Liver (tissue), 9 donors: Measurements from ENCODE around the gene DES. TPM values are rescaled to one million over a fixed set of nuclear protein-coding genes. Genes with fewer than 3 reads are reported as not detected.

ENCODE experiments used
- DNase-seq: peaks from one replicate; pipeline ENCODE4 v3.0.0-alpha.2; 2017; ENCODE audit warnings: low spot score
- H3K27ac ChIP-seq, 2 donors: one replicate each; pipeline ENCODE4 v1.7.0; 2013; ENCODE audit warnings: inconsistent platforms in 2 of 2, low read length in 2 of 2, control low read depth in 1 of 2, low read depth in 1 of 2, mild to moderate bottlenecking in 1 of 2
- H3K27me3 ChIP-seq, 4 donors: one replicate each; pipeline versions ENCODE4 v1.6.1 to v1.7.0; 2013; ENCODE audit warnings: low read length in 3 of 4, inconsistent platforms in 1 of 4, mild to moderate bottlenecking in 1 of 4, moderate library complexity in 1 of 4; ENCODE audit not compliant: control insufficient read depth in 4 of 4, insufficient read depth in 4 of 4
- H3K36me3 ChIP-seq, 4 donors: one replicate each; pipeline versions ENCODE4 v1.6.1 to v1.7.0; 2013; ENCODE audit warnings: low read length in 3 of 4, mild to moderate bottlenecking in 3 of 4, low read depth in 1 of 4, moderate library complexity in 1 of 4; ENCODE audit not compliant: control insufficient read depth in 4 of 4, insufficient read depth in 3 of 4
- H3K4me1 ChIP-seq, 4 donors: one replicate each; pipeline versions ENCODE4 v1.6.1 to v1.7.0; 2013; ENCODE audit warnings: low read length in 3 of 4, mild to moderate bottlenecking in 3 of 4, moderate library complexity in 1 of 4; ENCODE audit not compliant: control insufficient read depth in 4 of 4, insufficient read depth in 4 of 4
- H3K4me3 ChIP-seq, 3 donors: one replicate each; pipeline versions ENCODE4 v1.6.1 to v1.7.0; 2013; ENCODE audit warnings: low read length in 3 of 3, control low read depth in 1 of 3, low read depth in 1 of 3, mild to moderate bottlenecking in 1 of 3
- H3K9ac ChIP-seq, 2 donors: one replicate each; pipeline ENCODE4 v1.7.0; 2013; ENCODE audit warnings: low read length in 2 of 2, mild to moderate bottlenecking in 2 of 2, moderate library complexity in 2 of 2, control low read depth in 1 of 2, low read depth in 1 of 2
- H3K9me3 ChIP-seq, 4 donors: one replicate each; pipeline versions ENCODE4 v1.6.1 to v1.7.0; 2013; ENCODE audit warnings: low read length in 3 of 4; ENCODE audit not compliant: control insufficient read depth in 4 of 4
- CTCF ChIP-seq: fragments of 150-350 bp; IDR thresholded peaks from 2 replicates; pipeline ENCODE4 v1.5.1; 2017; ENCODE audit warnings: improper control_type of control experiment, low read depth, low read length; ENCODE audit not compliant: missing input control
- EGR1 ChIP-seq, 2 donors: IDR thresholded peaks; 2 replicates each; pipeline ENCODE4 v1.6.1; 2016 to 2018; ENCODE audit warnings: antibody characterized with exemption in 2 of 2, low read depth in 2 of 2
- FOXA2 ChIP-seq: IDR thresholded peaks from 2 replicates; pipeline ENCODE4 v1.6.1; 2016; ENCODE audit warnings: antibody characterized with exemption
- GABPA ChIP-seq, 2 donors: IDR thresholded peaks in 1 of 2; conservative IDR thresholded peaks in 1 of 2; 2 replicates each; pipeline ENCODE4 v1.6.1; 2016; ENCODE audit warnings: antibody characterized with exemption in 2 of 2, mild to moderate bottlenecking in 1 of 2, moderate library complexity in 1 of 2
- JUND ChIP-seq, 2 donors: IDR thresholded peaks; 2 replicates each; pipeline ENCODE4 v1.6.1; 2016; ENCODE audit warnings: antibody characterized with exemption in 2 of 2
- MAX ChIP-seq: IDR thresholded peaks from 2 replicates; pipeline ENCODE4 v1.6.1; 2016; ENCODE audit warnings: antibody characterized with exemption
- NR2F2 ChIP-seq: IDR thresholded peaks from 2 replicates; pipeline ENCODE4 v1.6.1; 2016; ENCODE audit warnings: antibody characterized with exemption
- RAD21 ChIP-seq, 2 donors: IDR thresholded peaks; 2 replicates each; pipeline ENCODE4 v1.6.1; 2016; ENCODE audit warnings: antibody characterized with exemption in 2 of 2, mild to moderate bottlenecking in 2 of 2
- SP1 ChIP-seq: IDR thresholded peaks from 2 replicates; pipeline ENCODE4 v1.6.1; 2018; ENCODE audit warnings: antibody characterized with exemption, mild to moderate bottlenecking
- YY1 ChIP-seq: IDR thresholded peaks from 2 replicates; pipeline ENCODE4 v1.6.1; 2016; ENCODE audit warnings: antibody characterized with exemption, mild to moderate bottlenecking
- WGBS: extraction: QIAGEN DNeasy Blood & Tissue Kit; methylation state at CpG from one replicate; pipeline ENCODE4 v1.1.7; 2013; 5-methylcytosine and 5-hydroxymethylcytosine counted together
- polyA plus RNA-seq, 2 donors: library from polyadenylated mRNA; stranded (reverse) in 1 of 2; unstranded in 1 of 2; fragments of 200-250 nt in 1 of 2; fragments of >200 nt in 1 of 2; fragmentation: Nextera tagmentation in 1 of 2; extraction: Ambion mirVana in 1 of 2; gene quantifications; one replicate each; pipeline versions ENCODE4 v1.2.1 to v1.2.3, GENCODE V29; 2013 to 2015
- total RNA-seq, 2 donors: library from RNA; depleted of rRNA; stranded (reverse); fragments of >200 nt; gene quantifications; one replicate each; pipeline ENCODE4 v1.2.3, GENCODE V29; 2014
- TF ChIP-seq, protein P1 (sequence below): IDR thresholded peaks from 2 replicates; pipeline ENCODE4 v1.6.1; 2016; ENCODE audit warnings: antibody characterized with exemption, mild to moderate bottlenecking
- TF ChIP-seq, protein P2 (sequence below): IDR thresholded peaks from 2 replicates; pipeline ENCODE4 v1.6.1; 2016; ENCODE audit warnings: antibody characterized with exemption
- donor health status: healthy.
- donor health status: healthy.
- donor health status: healthy.
- donor health status: healthy.
- donor health status: healthy.

The DES gene
- total and polyA plus RNA-seq, 4 donors = 0.15 to 50.0 (median 3.2) TPM

DNA sequence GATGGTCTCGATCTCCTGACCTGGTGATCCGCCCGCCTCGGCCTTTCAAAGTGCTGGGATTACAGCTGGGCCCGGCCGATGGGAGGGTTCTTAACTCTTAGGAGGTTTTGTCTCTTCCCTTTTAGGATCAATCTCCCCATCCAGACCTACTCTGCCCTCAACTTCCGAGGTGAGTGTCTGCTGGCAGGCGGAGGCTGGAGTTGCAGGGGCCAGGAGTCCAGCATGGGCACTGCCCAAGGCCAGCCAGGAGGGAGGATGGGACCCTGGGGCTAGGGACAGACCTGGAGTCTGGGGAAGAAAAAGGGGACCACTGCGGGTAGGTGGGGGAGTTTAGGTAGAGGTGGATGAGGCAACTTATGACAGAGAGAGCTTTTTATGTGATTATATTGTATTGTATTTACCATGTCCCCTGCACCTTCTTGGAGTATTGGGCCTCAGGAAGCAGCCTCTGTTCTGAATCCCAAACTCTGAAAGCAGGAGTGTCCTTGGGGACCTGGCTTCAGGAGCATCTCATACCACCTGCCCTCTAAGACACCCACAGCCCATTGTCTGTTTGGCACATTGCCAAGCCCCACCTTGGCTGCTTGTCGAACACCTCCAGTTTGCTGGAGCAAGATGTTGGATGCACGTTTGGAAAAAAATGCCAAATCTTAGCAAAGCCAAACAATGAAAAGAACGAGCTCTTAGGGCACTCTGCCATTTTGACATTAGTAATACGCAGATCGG, 5.6 kb downstream of the DES start (continued):
- TF ChIP-seq, protein P1, sequence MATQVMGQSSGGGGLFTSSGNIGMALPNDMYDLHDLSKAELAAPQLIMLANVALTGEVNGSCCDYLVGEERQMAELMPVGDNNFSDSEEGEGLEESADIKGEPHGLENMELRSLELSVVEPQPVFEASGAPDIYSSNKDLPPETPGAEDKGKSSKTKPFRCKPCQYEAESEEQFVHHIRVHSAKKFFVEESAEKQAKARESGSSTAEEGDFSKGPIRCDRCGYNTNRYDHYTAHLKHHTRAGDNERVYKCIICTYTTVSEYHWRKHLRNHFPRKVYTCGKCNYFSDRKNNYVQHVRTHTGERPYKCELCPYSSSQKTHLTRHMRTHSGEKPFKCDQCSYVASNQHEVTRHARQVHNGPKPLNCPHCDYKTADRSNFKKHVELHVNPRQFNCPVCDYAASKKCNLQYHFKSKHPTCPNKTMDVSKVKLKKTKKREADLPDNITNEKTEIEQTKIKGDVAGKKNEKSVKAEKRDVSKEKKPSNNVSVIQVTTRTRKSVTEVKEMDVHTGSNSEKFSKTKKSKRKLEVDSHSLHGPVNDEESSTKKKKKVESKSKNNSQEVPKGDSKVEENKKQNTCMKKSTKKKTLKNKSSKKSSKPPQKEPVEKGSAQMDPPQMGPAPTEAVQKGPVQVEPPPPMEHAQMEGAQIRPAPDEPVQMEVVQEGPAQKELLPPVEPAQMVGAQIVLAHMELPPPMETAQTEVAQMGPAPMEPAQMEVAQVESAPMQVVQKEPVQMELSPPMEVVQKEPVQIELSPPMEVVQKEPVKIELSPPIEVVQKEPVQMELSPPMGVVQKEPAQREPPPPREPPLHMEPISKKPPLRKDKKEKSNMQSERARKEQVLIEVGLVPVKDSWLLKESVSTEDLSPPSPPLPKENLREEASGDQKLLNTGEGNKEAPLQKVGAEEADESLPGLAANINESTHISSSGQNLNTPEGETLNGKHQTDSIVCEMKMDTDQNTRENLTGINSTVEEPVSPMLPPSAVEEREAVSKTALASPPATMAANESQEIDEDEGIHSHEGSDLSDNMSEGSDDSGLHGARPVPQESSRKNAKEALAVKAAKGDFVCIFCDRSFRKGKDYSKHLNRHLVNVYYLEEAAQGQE = no peak
- no peak for TF ChIP-seq GABPA (IDR thresholded peaks at IDR 0.05 in 1 of 2, conservative IDR thresholded peaks at IDR 0.05 in 1 of 2)
- no peak for TF ChIP-seq JUND (IDR thresholded peaks at IDR 0.05)
- TF ChIP-seq CTCF = no peak

GRCh38 chr2:219425238-219426067, 7.3 kb downstream of the DES start:
- 81% methylated on average over 8 of the region's 8 CpGs for WGBS
- Histone ChIP-seq H3K27me3 (peaks cover 0 to 7% (median 0%) of the 10 kb centered on the region in 4 donors), H3K4me1 (no peaks in the 10 kb centered on the region), H3K36me3 (no peaks in the 10 kb centered on the region), H3K9me3 (no peaks in the 10 kb centered on the region), H3K27ac (no peak overlapping the region), H3K4me3 (no peak overlapping the region), H3K9ac (no peak overlapping the region)
- TF ChIP-seq MAX = no peak
- no peak for TF ChIP-seq EGR1 (IDR thresholded peaks at IDR 0.05; ENCODE audit: low read depth in 2 of 2)
- TF ChIP-seq RAD21 (IDR thresholded peaks at IDR 0.05) = no peak
- DNase-seq = no peak

DNA sequence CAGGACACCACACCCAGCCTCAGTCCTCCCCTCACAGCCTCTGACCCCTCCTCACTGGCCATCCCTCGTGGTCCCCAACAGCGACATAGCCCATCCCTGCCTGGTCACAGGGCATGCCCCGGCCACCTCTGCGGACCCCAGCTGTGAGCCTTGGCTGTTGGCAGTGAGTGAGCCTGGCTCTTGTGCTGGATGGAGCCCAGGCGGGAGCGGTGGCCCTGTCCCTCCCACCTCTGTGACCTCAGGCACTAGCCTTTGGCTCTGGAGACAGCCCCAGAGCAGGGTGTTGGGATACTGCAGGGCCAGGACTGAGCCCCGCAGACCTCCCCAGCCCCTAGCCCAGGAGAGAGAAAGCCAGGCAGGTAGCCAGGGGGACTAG, 7.9 kb downstream of the DES start:
- DNase-seq = no peak
- no peaks in the 10 kb centered on the region for H3K4me1 ChIP-seq
- TF ChIP-seq NR2F2 (no peak), YY1 (no peak), FOXA2 (no peak), SP1 (no peak), RAD21 (IDR thresholded peaks at IDR 0.05) (no peak)
- TF ChIP-seq, protein P1 = no peak
- TF ChIP-seq, protein P2, sequence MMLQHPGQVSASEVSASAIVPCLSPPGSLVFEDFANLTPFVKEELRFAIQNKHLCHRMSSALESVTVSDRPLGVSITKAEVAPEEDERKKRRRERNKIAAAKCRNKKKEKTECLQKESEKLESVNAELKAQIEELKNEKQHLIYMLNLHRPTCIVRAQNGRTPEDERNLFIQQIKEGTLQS = no peak
- H3K4me3 ChIP-seq = no peak overlapping the region
- H3K36me3 ChIP-seq = no peaks in the 10 kb centered on the region
- no peak overlapping the region for H3K27ac ChIP-seq
- H3K27me3 ChIP-seq = peaks cover 0 to 3% (median 0%) of the 10 kb centered on the region in 4 donors
- no peaks in the 10 kb centered on the region for H3K9me3 ChIP-seq
- H3K9ac ChIP-seq = no peak overlapping the region
- WGBS = 71% methylated on average over 7 of the region's 7 CpGs
